Aorta (tissue), 5 donors: ENCODE measurements around the gene CST11. TPM values are rescaled to one million over a fixed set of nuclear protein-coding genes. Genes with fewer than 3 reads are reported as not detected.

Source experiments
- ATAC-seq: fragments of 200-7000 bp; cut with Tn5 transposase; one replicate; pipeline ENCODE4 v1.9.1; 2022; ENCODE audit warnings: moderate library complexity; ENCODE audit not compliant: low FRiP score
- DNase-seq, 2 donors: peaks; one replicate each; pipeline ENCODE4 v3.0.0-alpha.2; 2020
- H3K27ac ChIP-seq, 2 donors: one replicate each; pipeline ENCODE4 v1.5.1; 2013; ENCODE audit warnings: low read length in 2 of 2, mild to moderate bottlenecking in 2 of 2, moderate library complexity in 2 of 2, control low read depth in 1 of 2, inconsistent platforms in 1 of 2, low read depth in 1 of 2
- H3K27me3 ChIP-seq, 2 donors: one replicate each; pipeline ENCODE4 v1.6.1; 2013; ENCODE audit warnings: control low read depth in 1 of 2, low read length in 1 of 2, mild to moderate bottlenecking in 1 of 2, moderate library complexity in 1 of 2; ENCODE audit not compliant: insufficient read depth in 2 of 2, control insufficient read depth in 1 of 2
- H3K36me3 ChIP-seq, 2 donors: one replicate each; pipeline ENCODE4 v1.6.1; 2013; ENCODE audit warnings: control low read depth in 1 of 2, low read length in 1 of 2, mild to moderate bottlenecking in 1 of 2; ENCODE audit not compliant: insufficient read depth in 2 of 2, control insufficient read depth in 1 of 2
- H3K4me1 ChIP-seq, 2 donors: one replicate each; pipeline ENCODE4 v1.6.1; 2013; ENCODE audit warnings: low read length in 2 of 2, control low read depth in 1 of 2, mild to moderate bottlenecking in 1 of 2, moderate library complexity in 1 of 2; ENCODE audit not compliant: insufficient read depth in 2 of 2, control insufficient read depth in 1 of 2
- H3K4me3 ChIP-seq, 2 donors: one replicate each; pipeline ENCODE4 v1.5.1; 2013; ENCODE audit warnings: low read length in 2 of 2, control low read depth in 1 of 2, mild to moderate bottlenecking in 1 of 2
- H3K9me3 ChIP-seq: one replicate; pipeline ENCODE4 v1.6.1; 2013; ENCODE audit warnings: mild to moderate bottlenecking, low read length; ENCODE audit not compliant: control insufficient read depth
- WGBS, 2 donors: extraction: QIAGEN DNeasy Blood & Tissue Kit; methylation state at CpG; one replicate each; pipeline ENCODE4 v1.1.7; 2013; 5-methylcytosine and 5-hydroxymethylcytosine counted together
- intact Hi-C, 2 donors: fragments of 100-400 bp; cut with DNase I; formaldehyde crosslinking; loops; one replicate each; pipeline versions ENCODE4 v1.14.2 to v1.15.0; 2022
- polyA plus RNA-seq, 2 donors: library from polyadenylated mRNA; stranded (reverse); fragments of 200-250 nt; gene quantifications; one replicate each; pipeline ENCODE4 v1.2.3, GENCODE V29; 2013
- total RNA-seq, 2 donors: library from RNA; stranded (reverse); fragmentation: NEBNext Ultra II Directional; extraction: Animal tissue kit (Norgen Biotek cat#: 25700); gene quantifications; one replicate each; pipeline ENCODE4 v1.2.1, GENCODE V29; 2021
- donor health status: healthy with polysubstance abuse.
- donor health status: Bipolar disorder and iron deficiency.
- donor health status: DM: no; HTN: no; CAD: no.
- donor health status: DM: no; HTN: no; CAD: no.
- donor health status: DM: yes; HTN: yes; CAD: no.

CST11 gene
- total and polyA plus RNA-seq, 4 donors, result not detected

- Histone ChIP-seq H3K4me1 (no peaks in the 10 kb centered on the region), H3K36me3 (no peaks in the 10 kb centered on the region), H3K27ac (no peak overlapping the region), H3K27me3 (no peaks in the 10 kb centered on the region), H3K9me3 (peaks cover 5% of the 10 kb centered on the region), H3K4me3 (no peak overlapping the region)
- 66 to 71% methylated on average over 3 of the region's 3 CpGs for whole genome bisulfite sequencing, 2 donors
- DNase-seq (no peak), ATAC-seq (no peak)
- intact Hi-C loops, result no loop called here
Measured at GRCh38 chr20:23459461-23460150, 6.9 kb upstream of the CST11 start.

- Histone ChIP-seq H3K9me3 (peaks cover 3% of the 10 kb centered on the region), H3K4me3 (no peak overlapping the region), H3K27me3 (no peaks in the 10 kb centered on the region), H3K4me1 (no peaks in the 10 kb centered on the region), H3K36me3 (no peaks in the 10 kb centered on the region), H3K27ac (no peak overlapping the region)
- ATAC-seq, result no peak
- no peak for DNase-seq
- intact Hi-C loops, result no loop called here
- WGBS, 2 donors, result 86 to 89% methylated on average over 7 of the region's 7 CpGs
Measured at GRCh38 chr20:23456873-23457272, 4.2 kb upstream of the CST11 start.

GRCh38 chr20:23456409-23456808, 3.7 kb upstream of the CST11 start:
- ATAC-seq (no peak), DNase-seq (no peak)
- intact Hi-C loops, result no loop called here
- H3K4me3 ChIP-seq, result no peak overlapping the region
- 46 to 54% methylated on average over 3 of the region's 3 CpGs for WGBS, 2 donors
- no peak overlapping the region for H3K27ac ChIP-seq
- H3K9me3 ChIP-seq, result peaks cover 3% of the 10 kb centered on the region
- no peaks in the 10 kb centered on the region for H3K27me3 ChIP-seq
- no peaks in the 10 kb centered on the region for H3K36me3 ChIP-seq
- H3K4me1 ChIP-seq, result no peaks in the 10 kb centered on the region

GRCh38 chr20:23455639-23456038, 3.0 kb upstream of the CST11 start:
- ATAC-seq (no peak), DNase-seq (no peak)
- Histone ChIP-seq H3K9me3 (peaks cover 3% of the 10 kb centered on the region), H3K4me3 (no peak overlapping the region), H3K27me3 (no peaks in the 10 kb centered on the region), H3K27ac (no peak overlapping the region), H3K4me1 (no peaks in the 10 kb centered on the region), H3K36me3 (no peaks in the 10 kb centered on the region)
- intact Hi-C loops, result no loop called here
- 87 to 92% methylated on average over 7 of the region's 7 CpGs for WGBS, 2 donors

GRCh38 chr20:23454816-23455215, 2.1 kb upstream of the CST11 start:
- DNase-seq (no peak), ATAC-seq (no peak)
- Histone ChIP-seq H3K27me3 (no peaks in the 10 kb centered on the region), H3K9me3 (peaks cover 2% of the 10 kb centered on the region), H3K4me3 (no peak overlapping the region), H3K36me3 (no peaks in the 10 kb centered on the region), H3K27ac (no peak overlapping the region), H3K4me1 (no peaks in the 10 kb centered on the region)
- intact Hi-C loops, result no loop called here
- WGBS, 2 donors, result 90 to 94% methylated on average over 1 of the region's 1 CpG

GRCh38 chr20:23453549-23454543, 1.2 kb upstream of the CST11 start:
- 89 to 94% methylated on average over 15 of the region's 15 CpGs for WGBS, 2 donors
- no peaks in the 10 kb centered on the region for H3K4me1 ChIP-seq
- no peaks in the 10 kb centered on the region for H3K36me3 ChIP-seq
- H3K27ac ChIP-seq, result no peak overlapping the region
- H3K27me3 ChIP-seq, result no peaks in the 10 kb centered on the region
- intact Hi-C loops, result no loop called here
- ATAC-seq (no peak), DNase-seq (no peak)
- no peak overlapping the region for H3K4me3 ChIP-seq
- H3K9me3 ChIP-seq, result peaks cover 2% of the 10 kb centered on the region

- Histone ChIP-seq H3K27me3 (no peaks in the 10 kb centered on the region), H3K4me3 (no peak overlapping the region), H3K36me3 (no peaks in the 10 kb centered on the region), H3K27ac (no peak overlapping the region), H3K9me3 (peaks cover 2% of the 10 kb centered on the region), H3K4me1 (no peaks in the 10 kb centered on the region)
- ATAC-seq, result no peak
- intact Hi-C loops, result no loop called here
- 62 to 65% methylated on average over 11 of the region's 11 CpGs for WGBS, 2 donors
- no peak for DNase-seq
Measured at GRCh38 chr20:23451956-23452487, 654 bp downstream of the CST11 start.

GRCh38 chr20:23450877-23451276, 1.8 kb downstream of the CST11 start:
- no peaks in the 10 kb centered on the region for H3K36me3 ChIP-seq
- H3K4me3 ChIP-seq, result no peak overlapping the region
- H3K9me3 ChIP-seq, result no peaks in the 10 kb centered on the region
- ATAC-seq (no peak), DNase-seq (no peak)
- no peak overlapping the region for H3K27ac ChIP-seq
- H3K4me1 ChIP-seq, result no peaks in the 10 kb centered on the region
- H3K27me3 ChIP-seq, result no peaks in the 10 kb centered on the region
- intact Hi-C loops, result no loop called here
- 88 to 96% methylated on average over 1 of the region's 1 CpG for WGBS, 2 donors
